ENCODE data around the gene OGFOD2. TPM values are rescaled to one million over a fixed set of nuclear protein-coding genes. Genes with fewer than 3 reads are reported as not detected.

OGFOD2 gene
- 10 to 100 TPM in 1 of 4 donors, 1 to 10 TPM in 3; 4.6 to 17.7 (median 5.7) TPM for total RNA-seq

- TF ChIP-seq, protein P1, sequence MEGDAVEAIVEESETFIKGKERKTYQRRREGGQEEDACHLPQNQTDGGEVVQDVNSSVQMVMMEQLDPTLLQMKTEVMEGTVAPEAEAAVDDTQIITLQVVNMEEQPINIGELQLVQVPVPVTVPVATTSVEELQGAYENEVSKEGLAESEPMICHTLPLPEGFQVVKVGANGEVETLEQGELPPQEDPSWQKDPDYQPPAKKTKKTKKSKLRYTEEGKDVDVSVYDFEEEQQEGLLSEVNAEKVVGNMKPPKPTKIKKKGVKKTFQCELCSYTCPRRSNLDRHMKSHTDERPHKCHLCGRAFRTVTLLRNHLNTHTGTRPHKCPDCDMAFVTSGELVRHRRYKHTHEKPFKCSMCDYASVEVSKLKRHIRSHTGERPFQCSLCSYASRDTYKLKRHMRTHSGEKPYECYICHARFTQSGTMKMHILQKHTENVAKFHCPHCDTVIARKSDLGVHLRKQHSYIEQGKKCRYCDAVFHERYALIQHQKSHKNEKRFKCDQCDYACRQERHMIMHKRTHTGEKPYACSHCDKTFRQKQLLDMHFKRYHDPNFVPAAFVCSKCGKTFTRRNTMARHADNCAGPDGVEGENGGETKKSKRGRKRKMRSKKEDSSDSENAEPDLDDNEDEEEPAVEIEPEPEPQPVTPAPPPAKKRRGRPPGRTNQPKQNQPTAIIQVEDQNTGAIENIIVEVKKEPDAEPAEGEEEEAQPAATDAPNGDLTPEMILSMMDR (IDR thresholded peaks at IDR 0.05; ENCODE audit: low read depth), result no peak
Measured at GRCh38 chr12:122974892-122975789, at the start of gene OGFOD2. Gene OGFOD2 (plus strand): TSS chr12:122975244. CDS start chr12:122975252, 8 bp downstream.

DNA sequence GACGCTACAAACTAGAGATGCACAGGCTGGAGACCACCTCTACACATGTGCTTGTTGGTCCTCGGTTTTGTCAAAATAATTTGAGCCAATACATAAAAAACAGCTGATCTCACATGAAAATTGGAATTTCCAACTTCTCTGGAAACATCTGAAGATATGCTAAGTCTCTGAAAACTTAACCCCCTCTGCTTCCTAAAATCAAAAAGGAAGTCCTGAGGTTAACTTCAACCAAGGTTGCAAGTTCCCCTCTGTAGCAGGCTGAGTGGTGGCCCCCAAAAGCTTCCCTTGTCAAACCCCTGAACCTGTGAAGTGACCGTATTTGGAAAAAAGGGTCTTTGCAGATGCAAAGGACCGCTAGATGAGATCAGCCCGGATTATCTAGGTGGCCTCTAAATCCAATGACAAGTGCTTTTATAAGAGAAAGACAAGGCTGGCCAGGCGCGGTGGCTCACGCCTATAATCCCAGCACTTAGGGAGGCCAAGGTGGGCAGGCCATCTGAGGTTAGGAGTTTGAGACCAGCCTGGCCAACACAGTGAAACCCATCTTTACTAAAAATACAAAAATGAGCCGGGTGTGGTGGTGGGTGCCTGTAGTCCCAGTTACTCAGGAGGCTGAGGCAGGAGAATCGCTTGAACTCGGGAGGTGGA, 47.2 kb upstream of the OGFOD2 start:
- TF ChIP-seq, protein P1 (IDR thresholded peaks at IDR 0.05; ENCODE audit: low read depth), result no peak

- TF ChIP-seq, protein P1 (IDR thresholded peaks at IDR 0.05; ENCODE audit: low read depth), result no peak
Measured at GRCh38 chr12:122928404-122929147, 46.5 kb upstream of the OGFOD2 start.

DNA sequence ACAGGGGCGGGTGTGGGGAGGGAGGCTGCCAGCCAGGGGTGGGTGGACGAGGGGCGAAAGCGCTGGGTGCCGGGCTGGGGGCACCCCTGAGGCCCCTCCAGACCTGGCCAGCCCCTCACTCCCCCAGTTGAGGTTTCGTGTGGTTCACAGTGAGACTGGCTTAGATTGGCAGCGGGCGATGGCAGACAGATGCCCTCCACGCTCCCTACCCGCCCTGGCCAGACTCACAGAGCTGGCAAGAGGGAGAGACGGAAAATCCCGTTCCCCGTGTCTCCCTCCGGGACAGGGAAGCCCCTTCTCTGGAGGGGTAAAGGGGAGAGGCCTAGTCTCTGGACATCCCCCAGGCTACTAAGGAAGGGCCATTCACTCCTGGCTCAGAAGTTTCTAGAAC, 45.9 kb upstream of the OGFOD2 start:
- TF ChIP-seq, protein P1 (IDR thresholded peaks at IDR 0.05; ENCODE audit: low read depth), result no peak

GRCh38 chr12:122929812-122930211, 45.2 kb upstream of the OGFOD2 start:
- TF ChIP-seq, protein P1 (IDR thresholded peaks at IDR 0.05; ENCODE audit: low read depth), result no peak

- TF ChIP-seq, protein P1 (IDR thresholded peaks at IDR 0.05; ENCODE audit: low read depth), result no peak
Measured at GRCh38 chr12:122932207-122932606, 42.8 kb upstream of the OGFOD2 start.

Data from subcutaneous adipose tissue (tissue), 4 donors.